Stimulated activated CD8-positive, alpha-beta memory T cell treated with anti-CD3 and anti-CD28 coated beads, Interleukin-2, amount 100 ng/mL, for 48 hours (primary cell): Measurements from ENCODE around the gene TMEM145.
A peak's percentile ranks its signal among the peaks of the same experiment; 100 is the strongest.
"Not testable (repeated sequence)": the region's sequence is repeated elsewhere in the genome, so short reads cannot be mapped to it uniquely, and the experiment has no call there.

Experiments used
- DNase-seq, 2 donors: peaks; one replicate each; pipeline ENCODE4 v3.0.0-alpha.2; 2020; ENCODE audit warnings: low read depth in 2 of 2

Gene TMEM145

DNA sequence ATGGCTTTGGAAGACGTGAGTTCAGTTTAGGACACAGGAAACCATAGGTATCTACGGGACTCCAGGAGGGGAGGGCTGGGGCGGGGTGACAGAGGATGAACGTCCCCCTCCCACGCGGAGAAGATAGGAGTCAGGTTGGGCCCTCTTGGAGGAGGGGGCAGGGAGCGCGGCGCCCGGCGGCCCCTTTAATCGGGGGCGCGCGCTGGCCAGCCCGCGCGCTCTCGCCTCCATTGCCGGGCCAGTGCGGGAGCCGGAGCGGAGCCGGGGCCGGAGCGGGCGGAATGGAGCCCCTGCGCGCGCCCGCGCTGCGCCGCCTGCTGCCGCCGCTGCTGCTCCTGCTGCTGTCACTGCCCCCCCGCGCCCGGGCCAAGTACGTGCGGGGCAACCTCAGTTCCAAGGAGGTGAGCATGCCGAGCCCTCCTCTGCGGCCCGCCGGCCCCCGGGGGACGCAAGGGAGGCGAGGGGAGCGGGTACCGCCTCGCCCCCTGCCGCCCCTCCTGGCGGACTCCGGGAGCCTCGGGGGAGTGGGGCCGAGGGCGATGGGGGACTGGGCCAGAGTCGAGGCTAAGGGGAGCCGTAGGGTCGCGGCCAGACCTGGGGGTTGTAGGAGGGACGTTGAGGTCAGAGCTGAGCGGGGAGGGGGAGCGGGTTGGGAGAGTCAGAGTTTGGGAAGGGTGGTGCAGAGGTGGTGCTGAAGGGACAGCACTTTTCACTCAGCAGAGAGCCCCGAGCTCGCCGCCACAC is at the start of gene TMEM145:
TSS of gene TMEM145 (plus strand) at position 214 of the 744 bp plus-strand sequence. CDS start at position 282, 68 bp downstream.
- DNase-seq = peak in 1 of 2 donors; percentile 26

DNA sequence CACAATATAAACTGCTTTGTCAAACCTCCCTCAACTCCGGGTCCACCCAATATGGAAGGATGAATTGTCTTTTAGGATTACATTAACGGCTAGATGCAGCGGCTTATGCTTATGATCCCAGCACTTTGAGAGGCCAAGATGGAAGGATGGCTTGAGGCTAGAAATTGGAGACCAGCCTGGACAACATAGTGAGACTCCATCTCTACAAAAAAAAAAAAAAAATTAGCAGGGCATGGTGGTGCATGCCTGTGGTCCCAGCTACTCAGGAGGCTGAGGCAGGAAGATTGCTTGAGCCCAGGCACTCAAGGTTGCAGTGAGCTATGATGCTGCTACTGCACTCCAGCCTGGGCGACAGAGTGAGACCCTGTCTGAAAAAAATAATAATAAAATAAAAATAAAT is 47.0 kb upstream of the TMEM145 start:
- DNase-seq = not testable (repeated sequence)

GRCh38 chr19:42266928-42267603 is 46.0 kb upstream of the TMEM145 start:
- DNase-seq = not testable (repeated sequence)

DNA sequence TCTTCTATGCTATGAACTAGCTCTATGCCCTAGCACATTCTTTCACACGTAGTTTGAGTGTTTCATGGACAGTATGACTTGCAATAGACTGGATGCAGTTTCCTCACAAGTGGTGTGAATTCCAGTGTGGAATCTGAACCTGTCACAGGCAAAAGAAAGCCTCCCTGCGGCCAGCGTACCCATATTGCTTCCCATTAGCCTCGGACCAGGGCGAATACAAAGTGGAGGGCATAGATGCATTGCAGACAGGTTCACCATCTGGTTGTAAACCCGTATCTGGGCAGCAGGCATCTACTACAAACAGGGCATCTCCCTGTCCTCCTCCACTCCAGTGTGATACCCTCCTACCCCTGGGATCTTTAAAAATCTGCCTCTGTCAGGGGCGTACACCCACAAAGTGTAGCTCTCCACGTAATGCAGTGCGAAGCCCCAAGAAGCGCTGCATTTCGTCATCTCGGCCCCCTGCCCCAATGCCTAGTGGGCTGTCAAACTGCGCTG is 45.4 kb upstream of the TMEM145 start:
- no peak for DNase-seq

- DNase-seq = peak; percentile 95 to 96
These were observed 44.9 kb upstream of the TMEM145 start for GRCh38 chr19:42268142-42268703.

- DNase-seq = peak; percentile 97 to 98
These were observed 44.2 kb upstream of the TMEM145 start, which contains the start of gene CIC for GRCh38 chr19:42268704-42269477. CIC (plus strand) TSS chr19:42269252; CDS start chr19:42271784, 2,532 bp downstream.

DNA sequence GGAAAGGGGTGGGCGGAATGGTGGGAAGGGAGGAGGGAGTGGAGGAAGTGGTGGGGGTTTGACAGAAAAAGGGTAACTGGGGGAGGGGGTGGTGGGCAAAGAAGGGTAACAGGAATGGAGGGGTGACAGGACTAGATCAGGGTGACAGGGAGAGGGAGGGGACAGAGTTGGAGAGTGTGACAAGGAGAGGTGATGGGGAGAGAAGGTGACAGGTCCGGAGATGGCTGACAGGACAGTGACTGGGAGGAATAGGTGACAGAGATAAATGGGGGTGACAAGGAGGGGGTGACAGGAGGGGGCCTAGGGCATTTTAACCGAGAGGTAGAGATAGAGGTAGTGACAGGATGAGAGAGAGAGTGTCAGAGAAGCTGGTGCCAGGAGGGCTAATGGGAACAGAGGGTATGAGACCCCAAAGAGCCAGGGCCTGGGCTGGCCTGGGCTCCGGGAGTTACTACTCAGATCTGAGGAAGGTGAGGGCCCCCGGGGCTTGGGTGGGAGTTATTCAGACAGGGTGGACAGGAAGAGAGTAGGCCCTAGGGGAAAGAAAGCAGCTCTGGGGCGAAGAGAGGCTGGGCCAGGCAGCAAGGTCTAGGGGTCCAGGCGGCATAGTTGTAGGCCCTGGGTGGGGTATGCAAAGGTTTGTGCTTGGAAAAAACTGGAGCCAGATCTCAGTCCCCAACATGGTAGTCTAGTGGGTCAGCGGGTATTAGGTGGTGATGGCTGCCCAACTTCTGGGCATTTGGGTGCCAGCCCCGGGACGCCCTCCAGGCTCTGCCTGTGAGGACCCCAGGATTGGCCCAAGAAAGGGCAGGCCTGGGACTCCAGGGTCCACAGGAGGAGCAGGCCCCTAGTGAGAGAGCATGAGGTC is 43.4 kb upstream of the TMEM145 start:
- no peak for DNase-seq

DNA sequence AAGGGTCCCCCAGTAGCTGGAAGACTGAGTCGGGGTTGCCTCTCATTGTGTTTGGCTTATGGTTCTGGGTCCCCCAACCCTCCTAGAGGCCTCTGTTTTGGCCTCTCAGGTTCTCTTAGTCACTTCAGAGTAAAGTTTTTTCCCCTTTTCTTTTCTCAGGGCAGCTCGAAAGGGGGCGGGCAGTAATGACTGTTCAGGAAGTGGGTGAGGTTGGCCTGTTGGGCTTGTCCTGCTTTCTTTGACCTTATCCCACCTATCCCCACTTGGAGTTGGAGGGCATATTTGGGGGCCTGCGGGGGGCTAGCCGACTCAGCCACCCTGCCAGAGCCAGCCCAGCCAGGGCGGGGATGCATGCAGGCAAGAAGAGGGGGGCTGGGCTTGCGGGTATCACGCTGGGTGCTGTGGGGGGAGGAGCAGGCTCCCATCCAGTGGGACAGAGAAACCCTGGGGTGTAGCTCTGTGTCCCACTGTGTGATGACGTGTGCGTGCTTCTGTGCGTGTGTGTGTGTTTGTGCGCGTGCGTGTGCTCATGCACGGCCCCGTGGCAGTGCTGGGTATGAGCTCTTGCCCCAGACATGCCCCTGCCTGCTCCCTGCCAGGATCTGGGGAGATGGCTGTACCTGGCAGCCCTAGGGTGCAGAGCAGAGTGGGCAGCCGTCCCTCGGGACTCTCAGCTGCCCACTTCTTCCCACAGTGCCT is 42.6 kb upstream of the TMEM145 start:
- peak in 1 of 2 donors; percentile 52 for DNase-seq

DNA sequence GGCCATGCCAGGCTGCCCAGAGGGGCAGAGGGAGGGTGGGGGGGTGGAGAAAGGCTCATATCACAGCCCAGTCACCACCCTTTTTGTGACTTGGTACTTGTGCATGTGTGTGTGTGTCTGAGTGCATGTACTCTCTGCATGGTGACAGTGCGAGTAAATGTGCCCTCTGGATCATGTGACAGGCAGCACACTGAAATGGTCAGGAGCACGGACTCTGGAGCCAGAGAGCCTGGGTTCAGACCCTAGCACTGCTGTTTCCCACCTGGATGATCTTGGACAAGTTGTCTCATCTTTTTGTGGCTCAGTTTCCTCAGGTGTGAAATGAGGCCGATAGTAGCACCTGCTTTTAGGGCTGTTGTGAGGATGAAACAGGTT is 42.1 kb upstream of the TMEM145 start:
- DNase-seq = no peak

DNA sequence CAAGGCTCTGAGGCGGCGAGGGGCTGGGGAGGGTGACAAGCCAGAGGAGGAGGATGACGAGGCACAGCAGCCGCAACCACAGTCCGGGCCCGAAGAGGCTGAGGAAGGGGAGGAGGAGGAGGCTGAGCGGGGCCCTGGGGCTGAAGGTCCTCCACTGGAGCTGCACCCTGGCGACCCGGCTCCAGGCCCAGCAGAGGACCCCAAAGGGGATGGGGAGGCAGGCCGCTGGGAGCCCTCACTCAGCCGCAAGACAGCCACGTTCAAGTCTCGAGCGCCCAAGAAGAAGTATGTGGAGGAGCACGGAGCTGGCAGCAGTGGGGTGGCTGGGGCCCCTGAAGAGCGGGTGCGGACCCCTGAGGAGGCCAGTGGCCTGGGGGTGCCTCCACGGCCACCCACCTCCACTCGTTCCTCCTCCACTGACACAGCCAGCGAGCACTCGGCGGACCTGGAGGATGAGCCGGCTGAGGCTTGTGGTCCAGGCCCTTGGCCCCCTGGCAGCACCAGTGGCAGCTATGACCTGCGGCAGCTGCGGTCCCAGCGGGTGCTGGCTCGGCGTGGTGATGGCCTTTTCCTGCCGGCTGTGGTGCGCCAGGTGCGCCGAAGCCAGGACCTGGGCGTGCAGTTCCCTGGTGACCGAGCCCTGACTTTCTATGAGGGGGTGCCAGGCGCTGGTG is 41.1 kb upstream of the TMEM145 start:
- DNase-seq = no peak

DNA sequence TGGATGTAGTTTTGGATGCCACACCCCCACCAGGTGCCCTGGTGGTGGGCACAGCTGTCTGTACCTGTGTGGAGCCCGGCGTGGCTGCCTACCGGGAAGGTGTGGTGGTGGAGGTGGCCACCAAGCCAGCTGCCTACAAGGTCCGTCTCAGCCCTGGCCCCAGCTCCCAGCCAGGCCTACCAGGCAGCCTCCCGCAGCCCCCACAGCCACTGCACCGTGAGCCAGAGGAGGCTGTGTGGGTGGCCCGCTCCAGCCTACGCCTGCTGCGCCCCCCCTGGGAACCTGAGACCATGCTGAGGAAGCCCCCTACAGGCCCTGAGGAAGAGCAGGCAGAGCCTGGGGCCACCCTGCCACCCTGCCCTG is 40.6 kb upstream of the TMEM145 start:
- DNase-seq = no peak

GRCh38 chr19:42272989-42273406 is 40.1 kb upstream of the TMEM145 start:
- no peak for DNase-seq

GRCh38 chr19:42273407-42274064 is 39.6 kb upstream of the TMEM145 start:
- no peak for DNase-seq

GRCh38 chr19:42274065-42274682 is 38.9 kb upstream of the TMEM145 start:
- DNase-seq = no peak

- no peak for DNase-seq
These were observed 38.0 kb upstream of the TMEM145 start for GRCh38 chr19:42275103-42275502.

DNA sequence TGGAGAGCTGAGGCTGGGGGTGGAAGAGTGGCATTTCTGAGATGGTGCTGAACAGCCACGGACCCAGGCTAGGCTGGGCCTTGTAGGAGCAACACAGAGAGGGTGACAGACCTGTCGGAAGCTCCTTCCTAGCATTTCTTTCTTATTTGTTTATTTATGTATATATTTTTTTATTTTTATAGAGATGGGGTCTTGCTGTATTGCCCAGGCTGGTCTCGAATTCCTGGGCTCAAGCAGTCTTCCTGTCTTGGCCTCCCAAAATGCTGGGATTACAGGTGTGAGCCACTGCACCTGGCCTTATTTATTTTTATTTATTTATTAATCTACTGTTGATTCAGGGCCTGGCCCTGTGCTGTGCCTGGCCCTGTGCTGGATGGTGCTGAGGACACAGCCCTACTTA is 37.6 kb upstream of the TMEM145 start:
- no peak for DNase-seq

DNA sequence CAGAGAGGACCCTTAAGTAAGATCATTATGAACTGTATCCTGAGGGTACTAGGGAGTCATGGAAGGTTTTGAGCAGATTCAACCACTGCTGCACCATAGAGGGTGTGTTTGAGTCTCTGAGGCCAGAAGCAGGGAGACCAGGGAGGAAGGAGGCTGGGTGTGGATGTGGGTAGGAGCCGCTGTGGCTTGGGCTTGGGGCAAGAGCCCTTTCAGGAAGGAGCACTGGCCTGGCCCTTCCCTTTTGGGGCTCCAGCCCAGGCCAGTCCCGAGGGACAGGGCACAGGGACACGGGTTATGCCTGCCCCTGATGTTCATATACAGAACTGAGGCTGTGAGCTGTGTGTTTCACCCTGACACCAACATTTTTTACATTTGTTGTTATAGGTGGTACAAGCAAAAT is 36.8 kb upstream of the TMEM145 start:
- no peak for DNase-seq

GRCh38 chr19:42276821-42277220 is 36.3 kb upstream of the TMEM145 start:
- no peak for DNase-seq
